ENCODE measurements around the gene HPX. TPM values are rescaled to one million over a fixed set of nuclear protein-coding genes. Genes with fewer than 3 reads are reported as not detected.
A peak's percentile ranks its signal among the peaks of the same experiment; 100 is the strongest.

The HPX gene
- total RNA-seq, 1 experiment from 2014 or later, result 0.32 TPM

DNA sequence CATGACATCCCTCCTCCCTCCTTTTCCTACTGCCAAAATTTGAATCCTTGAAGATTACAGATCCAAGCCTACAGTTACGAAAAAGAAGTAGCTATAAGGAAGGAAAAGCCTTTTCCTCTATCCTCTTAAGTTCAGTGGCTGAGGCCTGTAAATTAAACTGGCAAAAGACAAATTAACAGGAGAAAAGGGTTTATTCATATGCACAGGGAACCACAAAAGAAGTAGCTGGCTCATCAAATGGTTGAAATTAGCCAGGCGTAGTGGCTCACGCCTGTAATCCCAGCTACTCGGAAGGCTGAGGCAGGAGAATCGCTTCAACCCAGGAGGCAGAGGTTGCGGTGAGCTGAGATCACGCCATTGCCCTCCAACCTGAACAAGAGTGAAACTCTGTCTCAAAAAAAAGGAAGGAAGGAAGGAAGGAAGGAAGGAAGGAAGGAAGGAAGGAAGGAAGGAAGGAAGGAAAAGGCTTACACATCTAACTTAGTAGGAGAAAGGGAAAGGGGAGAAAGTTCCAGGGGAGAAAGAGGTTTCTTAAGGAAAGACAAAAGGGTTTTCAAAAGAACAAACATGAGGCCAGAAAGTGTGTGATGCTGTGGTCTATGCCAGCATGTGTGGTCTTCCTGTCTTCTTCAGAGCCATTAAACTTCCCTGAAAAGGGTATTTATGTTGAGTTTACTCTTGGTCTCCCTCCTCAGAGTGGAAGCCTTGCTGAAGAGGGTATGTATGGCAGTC, 55.6 kb downstream of the HPX start:
- peaks cover 41% of the 10 kb centered on the region for H3K4me1 ChIP-seq (replicated peaks)
- H3K36me3 ChIP-seq, result no peaks in the 10 kb centered on the region
- no peaks in the 10 kb centered on the region for H3K9me3 ChIP-seq (replicated peaks)
- no peak overlapping the region for H3K4me3 ChIP-seq
- no peaks in the 10 kb centered on the region for H3K27me3 ChIP-seq (replicated peaks)
- peak in 1 of 2 experiments; percentile 26 for DNase-seq (ENCODE audit: low read depth in 1 of 2, low spot score in 2 of 2)
- H3K27ac ChIP-seq, result no peak overlapping the region

Other genes starting within 250 kb of the HPX start
- not detected in 2 replicates for gene OR52W1, start 241.8 kb downstream of the HPX start, total RNA-seq (2014; rRNA removed; shearing (Covaris generic))
- gene C11orf42, start 235.4 kb downstream of the HPX start, total RNA-seq (2014; rRNA removed; shearing (Covaris generic)), result not detected in 2 replicates
- gene FHIP1B, start 206.4 kb downstream of the HPX start, total RNA-seq (2014; rRNA removed; shearing (Covaris generic)), result 5.6 and 10.0 TPM in 2 replicates
- not detected in 2 replicates for gene CNGA4, start 201.9 kb downstream of the HPX start, total RNA-seq (2014; rRNA removed; shearing (Covaris generic))
- gene CCKBR, start 181.1 kb downstream of the HPX start, total RNA-seq (2014; rRNA removed; shearing (Covaris generic)), result not detected in 2 replicates
- 174 and 307 TPM in 2 replicates for gene CAVIN3, start 120.5 kb downstream of the HPX start, total RNA-seq (2014; rRNA removed; shearing (Covaris generic))
- gene SMPD1, start 50.5 kb downstream of the HPX start, total RNA-seq (2014; rRNA removed; shearing (Covaris generic)), result 38.9 and 57.9 TPM in 2 replicates
- 12.0 and 17.1 TPM in 2 replicates for gene APBB1, start 21.9 kb downstream of the HPX start, total RNA-seq (2014; rRNA removed; shearing (Covaris generic))
- gene TRIM3, start 33.0 kb upstream of the HPX start, total RNA-seq (2014; rRNA removed; shearing (Covaris generic)), result 9.1 and 11.0 TPM in 2 replicates
- gene ARFIP2, start 40.3 kb upstream of the HPX start, total RNA-seq (2014; rRNA removed; shearing (Covaris generic)), result 14.0 and 22.9 TPM in 2 replicates
- 5.6 and 19.1 TPM in 2 replicates for gene TIMM10B, start 40.5 kb upstream of the HPX start, total RNA-seq (2014; rRNA removed; shearing (Covaris generic))
- gene DNHD1, start 56.3 kb upstream of the HPX start, total RNA-seq (2014; rRNA removed; shearing (Covaris generic)), result 1.5 and 1.8 TPM in 2 replicates
- 10.2 and 12.0 TPM in 2 replicates for gene RRP8, start 162.6 kb upstream of the HPX start, total RNA-seq (2014; rRNA removed; shearing (Covaris generic))
- 160 and 180 TPM in 2 replicates for gene ILK, start 162.8 kb upstream of the HPX start, total RNA-seq (2014; rRNA removed; shearing (Covaris generic))
- 25.2 and 35.2 TPM in 2 replicates for gene TAF10, start 171.2 kb upstream of the HPX start, total RNA-seq (2014; rRNA removed; shearing (Covaris generic))
- 5.9 and 6.8 TPM in 2 replicates for gene TPP1, start 178.4 kb upstream of the HPX start, total RNA-seq (2014; rRNA removed; shearing (Covaris generic))
- 7.8 and 12.0 TPM in 2 replicates for gene DCHS1, start 214.8 kb upstream of the HPX start, total RNA-seq (2014; rRNA removed; shearing (Covaris generic))
- 38.7 and 79.8 TPM in 2 replicates for gene MRPL17, start 242.4 kb upstream of the HPX start, total RNA-seq (2014; rRNA removed; shearing (Covaris generic))